K562 (cell line): Measurements from ENCODE around the gene MLN. TPM values are rescaled to one million over a fixed set of nuclear protein-coding genes. Genes with fewer than 3 reads are reported as not detected.

Source experiments
- ATAC-seq: fragments of 200-7000 bp; cut with Tn5 transposase; 3 replicates; pipeline ENCODE4 v1.9.1; 2020; ENCODE audit warnings: moderate library complexity
- BruUV-seq: library from RNA; stranded (reverse); fragments of 400-500 nt; replicated peaks from 2 replicates; lab custom pipeline; 2021; lab: Mats Ljungman, UMichigan
- CTCF ChIA-PET: fragments of 300-600 bp; formaldehyde crosslinking; extraction: SDS; loops from one replicate; lab custom pipeline; 2021; ENCODE audit warnings: low intra/inter-chr PET ratio; lab: Yijun Ruan, JAX
- POLR2A ChIA-PET: fragments of 300-600, 350-650 bp; sonication (Branson Sonifier 250); formaldehyde crosslinking; extraction: SDS; loops from one replicate; lab custom pipeline; 2021; ENCODE audit warnings: antibody characterized with exemption, inconsistent platforms; lab: Yijun Ruan, JAX
- DNase-seq, 4 experiments: peaks; one replicate each; pipeline versions ENCODE4 v3.0.0 to v3.0.0-alpha.2; 2011 to 2018; ENCODE audit warnings: low spot score in 3 of 4, mixed read lengths in 3 of 4; ENCODE audit errors: extremely low read depth in 1 of 4
- FAIRE-seq: peaks from 2 replicates; lab custom pipeline; 2011; peaks lifted over from hg19 to GRCh38; lab: Jason Lieb, UNC
- H2AFZ ChIP-seq: 2 replicates; pipeline ENCODE4 v1.6.0; 2011; ENCODE audit warnings: low read depth, low read length, control low read depth, inconsistent platforms
- H3K27ac ChIP-seq: fragments of 200-600 bp; 3 replicates; pipeline ENCODE4 v1.8.0; 2011; ENCODE audit warnings: low read depth, mild to moderate bottlenecking, control low read depth, inconsistent platforms, low read length, moderate library complexity, mixed read lengths; ENCODE audit errors: extremely low read depth
- H3K27me3 ChIP-seq, 2 experiments: fragments of 300-600 bp in 1 of 2; 2 replicates in 1 of 2; 3 replicates in 1 of 2; pipeline versions ENCODE4 v1.6.0 to v1.8.0; 2011; ENCODE audit warnings: inconsistent platforms in 2 of 2, low read length in 2 of 2, mild to moderate bottlenecking in 1 of 2, mixed read lengths in 1 of 2, moderate library complexity in 1 of 2; ENCODE audit not compliant: control insufficient read depth in 2 of 2, insufficient read depth in 2 of 2
- H3K36me3 ChIP-seq: fragments of 300-600 bp; 3 replicates; pipeline ENCODE4 v1.8.0; 2011; ENCODE audit warnings: mild to moderate bottlenecking, low read length, inconsistent platforms; ENCODE audit not compliant: control insufficient read depth, insufficient read depth
- H3K4me1 ChIP-seq, 2 experiments: fragments of 200-600 bp in 1 of 2; replicated peaks in 1 of 2; 2 replicates in 1 of 2; 3 replicates in 1 of 2; pipeline versions ENCODE4 v1.5.1 to v1.8.0; 2011; ENCODE audit warnings: inconsistent platforms in 2 of 2, low read length in 2 of 2, mild to moderate bottlenecking in 1 of 2, mixed read lengths in 1 of 2, moderate library complexity in 1 of 2; ENCODE audit not compliant: control insufficient read depth in 2 of 2, insufficient read depth in 2 of 2
- H3K4me2 ChIP-seq: 2 replicates; pipeline ENCODE4 v1.6.1; 2011; ENCODE audit warnings: low read length, control low read depth, inconsistent platforms, mixed read lengths; ENCODE audit not compliant: insufficient read depth
- H3K4me3 ChIP-seq: fragments of 200-600 bp; sonication (generic), shearing (Covaris generic); 2 replicates; pipeline ENCODE4 v1.5.1; 2016; ENCODE audit warnings: control low read depth, inconsistent platforms
- H3K79me2 ChIP-seq: fragments of 200-600 bp; 3 replicates; pipeline ENCODE4 v1.8.0; 2011; ENCODE audit warnings: low read length, inconsistent platforms; ENCODE audit not compliant: control insufficient read depth, insufficient read depth
- H3K9ac ChIP-seq, 2 experiments: 2 replicates each; pipeline versions ENCODE4 v1.6.0 to v1.6.1; 2011; ENCODE audit warnings: low read depth in 2 of 2, low read length in 2 of 2, control low read depth in 1 of 2, inconsistent platforms in 1 of 2, mild to moderate bottlenecking in 1 of 2, mixed read lengths in 1 of 2; ENCODE audit not compliant: insufficient read depth in 1 of 2
- H3K9me1 ChIP-seq: one replicate; pipeline ENCODE4 v1.6.0; 2011; ENCODE audit warnings: inconsistent platforms, mild to moderate bottlenecking, low read length, moderate library complexity; ENCODE audit not compliant: control insufficient read depth, insufficient read depth
- H3K9me3 ChIP-seq: replicated peaks from 2 replicates; pipeline ENCODE4 v1.5.1; 2011; ENCODE audit warnings: low read depth, low read length, inconsistent platforms; ENCODE audit not compliant: control insufficient read depth, insufficient read depth
- H4K20me1 ChIP-seq: replicated peaks from 2 replicates; pipeline ENCODE4 v1.6.1; 2011; ENCODE audit warnings: low read length, inconsistent platforms, mixed read lengths; ENCODE audit not compliant: control insufficient read depth, insufficient read depth
- CCAR2 ChIP-seq: fragments of 200-400 bp; formaldehyde crosslinking; IDR thresholded peaks from 2 replicates; pipeline ENCODE4 v1.6.1; 2017; ENCODE audit warnings: mild to moderate bottlenecking, low read depth, low read length
- ILK ChIP-seq: fragments of 450-650 bp; IDR thresholded peaks from 2 replicates; pipeline ENCODE4 v1.6.1; 2016; ENCODE audit warnings: missing genetic modification characterization, low read depth, mild to moderate bottlenecking, missing compliant biosample characterization, moderate library complexity, borderline replicate concordance
- MXI1 ChIP-seq: IDR thresholded peaks from 2 replicates; pipeline ENCODE4 v1.6.1; 2011; ENCODE audit warnings: low read depth, mild to moderate bottlenecking, improper control_type of control experiment, low read length
- NCOR1 ChIP-seq: fragments of 450-650 bp; IDR thresholded peaks from 2 replicates; pipeline ENCODE4 v1.6.1; 2016; ENCODE audit warnings: mild to moderate bottlenecking, moderate library complexity
- RHOXF2B ChIP-seq: fragments of 250-450 bp; sonication (Bioruptor Pico); conservative IDR thresholded peaks from 2 replicates; pipeline ENCODE4 v1.5.1; 2021
- TAF9B ChIP-seq: fragments of 450-650 bp; IDR thresholded peaks from 2 replicates; pipeline ENCODE4 v1.6.1; 2018; ENCODE audit warnings: mild to moderate bottlenecking; ENCODE audit not compliant: partially characterized antibody
- ZNF184 ChIP-seq: sonication (generic); formaldehyde crosslinking; IDR thresholded peaks from 2 replicates; pipeline ENCODE4 v1.5.0; 2020; ENCODE audit warnings: missing genetic modification reagents
- ZNF212 ChIP-seq: fragments of 450-650 bp; formaldehyde crosslinking; IDR thresholded peaks from 2 replicates; pipeline ENCODE4 v1.4.0; 2020; ENCODE audit warnings: mild to moderate bottlenecking
- ZNF311 ChIP-seq: fragments of 250-450 bp; sonication (Bioruptor Pico); IDR thresholded peaks from 2 replicates; pipeline ENCODE4 v1.4.0; 2020; ENCODE audit warnings: mild to moderate bottlenecking, moderate library complexity
- WGBS: fragments of 100-300 bp; shearing (Covaris generic); methylation state at CpG from one replicate; pipeline ENCODE4 v1.1.6; 2016; ENCODE audit warnings: low coverage, mixed read lengths; ENCODE audit not compliant: insufficient coverage; ENCODE audit errors: missing lambda C conversion rate; 5-methylcytosine and 5-hydroxymethylcytosine counted together
- in situ Hi-C: fragments of 300-500 bp; cut with MboI; formaldehyde crosslinking; loops from 4 replicates; pipeline ENCODE4 v1.15.0; 2018; ENCODE audit warnings: inconsistent platforms, mixed read lengths
- intact Hi-C: fragments of 100-400 bp; cut with micrococcal nuclease; formaldehyde crosslinking; loops from 2 replicates; pipeline ENCODE4 v1.14.2; 2022
- polyA plus RNA-seq, 8 experiments: library from polyadenylated mRNA; depleted of rRNA in 4 of 8; stranded (reverse) in 5 of 8; unstranded in 3 of 8; fragments of >200 nt; fragmentation: Nextera tagmentation in 2 of 8; fragmentation: Illumina TruSeq in 1 of 8; extraction: Ambion mirVana in 2 of 8; extraction: Trizol in 1 of 8; gene quantifications; 2 replicates each; pipeline versions ENCODE4 v1.2.1 to v1.2.3, GENCODE V29; 2011 to 2014; ENCODE audit warnings: inconsistent platforms in 1 of 8, missing spikeins in 1 of 8
- total RNA-seq, 7 experiments: library from RNA; depleted of rRNA in 6 of 7; stranded (reverse); fragments of >200 nt in 6 of 7; fragmentation: Illumina TruSeq in 2 of 7; extraction: Trizol in 2 of 7; gene quantifications; 2 replicates each; pipeline versions ENCODE4 v1.2.1 to v1.2.3, GENCODE V29; 2011 to 2021; ENCODE audit warnings: low replicate concordance in 1 of 7

The MLN gene
- total and polyA plus RNA-seq, 9 of the 15 experiments (the other 6 are each of a cell fraction or from before 2014, with no cell fraction given) = not detected

- TF ChIP-seq NCOR1 (no peak), ILK (tag) (no peak), RHOXF2B (CRISPR knock-in tag) (no peak), ZNF184 (CRISPR knock-in tag) (no peak), ZNF311 (CRISPR knock-in tag) (no peak), TAF9B (no peak), CCAR2 (no peak), MXI1 (no peak), ZNF212 (CRISPR knock-in tag) (no peak)
- 14% methylated on average over 7 of the region's 7 CpGs for WGBS
- H3K27me3 ChIP-seq = peaks cover 28 to 65% of the 10 kb centered on the region in 2 experiments; a peak in 4 of 5 replicates
- H3K4me1 ChIP-seq = peaks cover 3 to 11% of the 10 kb centered on the region in 2 experiments; a peak in 2 of 5 replicates
- in situ Hi-C loops = no loop called here
- H3K4me2 ChIP-seq = no peak overlapping the region
- intact Hi-C loops = no loop called here
- CTCF ChIA-PET = interaction anchor here (0.6 kb wide), 1 partner anchor 1399 kb away, joined by 7 read pairs; no protein-coding TSS in a partner anchor
- no peak overlapping the region for H3K27ac ChIP-seq
- no peak overlapping the region for H3K9ac ChIP-seq
- ATAC-seq = no peak
- no peaks in the 10 kb centered on the region for H3K36me3 ChIP-seq
- H2AFZ ChIP-seq = no peak overlapping the region
- no peak for FAIRE-seq
- H3K4me3 ChIP-seq = no peak overlapping the region
- H4K20me1 ChIP-seq = peaks cover 15% of the 10 kb centered on the region; the same call in 1 of the 2 replicates
- POLR2A ChIA-PET = interaction anchor here (0.7 to 1.1 kb wide), 4 partner anchors 14 to 728 kb away, joined by 3 to 5 read pairs (median 4); partner anchors contain the start of gene UQCC2
- BruUV-seq = no TSS peak
- no peaks in the 10 kb centered on the region for H3K9me3 ChIP-seq
- DNase-seq = no peak
- H3K79me2 ChIP-seq = no peaks in the 10 kb centered on the region
- peaks cover 2% of the 10 kb centered on the region for H3K9me1 ChIP-seq
Observed at GRCh38 chr6:33745548-33745947, 58.3 kb downstream of the MLN start.
